Neuronal stem cell (in vitro differentiated cells): ENCODE measurements around the gene LAG3.

Experiments used
- DNase-seq: peaks from one replicate; pipeline ENCODE4 v3.0.0-alpha.2; 2013; ENCODE audit warnings: low spot score
- H2AFZ ChIP-seq: one replicate; pipeline ENCODE4 v1.6.1; 2013; ENCODE audit warnings: mild to moderate bottlenecking, low read length, inconsistent platforms
- H2AK5ac ChIP-seq: 2 replicates; pipeline ENCODE4 v1.6.1; 2013; ENCODE audit warnings: low read depth, mild to moderate bottlenecking, inconsistent platforms, low read length, moderate library complexity, mixed read lengths
- H2BK120ac ChIP-seq: 2 replicates; pipeline ENCODE4 v1.6.1; 2013; ENCODE audit warnings: low read depth, mild to moderate bottlenecking, inconsistent platforms, low read length, moderate library complexity, mixed read lengths
- H2BK12ac ChIP-seq: one replicate; pipeline ENCODE4 v1.6.1; 2013; ENCODE audit warnings: low read length, inconsistent platforms
- H2BK15ac ChIP-seq: 2 replicates; pipeline ENCODE4 v1.6.1; 2013; ENCODE audit warnings: mild to moderate bottlenecking, low read length, inconsistent platforms, mixed read lengths
- H2BK5ac ChIP-seq: one replicate; pipeline ENCODE4 v1.6.1; 2013; ENCODE audit warnings: inconsistent platforms, mild to moderate bottlenecking, low read length, moderate library complexity
- H3K14ac ChIP-seq: one replicate; pipeline ENCODE4 v1.6.1; 2013; ENCODE audit warnings: low read length, inconsistent platforms
- H3K18ac ChIP-seq: 2 replicates; pipeline ENCODE4 v1.6.1; 2013; ENCODE audit warnings: low read length, inconsistent platforms
- H3K23ac ChIP-seq: 2 replicates; pipeline ENCODE4 v1.6.1; 2013; ENCODE audit warnings: low read depth, mild to moderate bottlenecking, mixed read lengths, low read length, inconsistent platforms; ENCODE audit not compliant: poor library complexity
- H3K27ac ChIP-seq: replicated peaks from 3 replicates; pipeline ENCODE4 v1.5.1; 2013; ENCODE audit warnings: low read length, inconsistent platforms
- H3K27me3 ChIP-seq, 3 experiments: 2 replicates each; pipeline ENCODE4 v1.6.1; 2013; ENCODE audit warnings: low read length in 3 of 3, mild to moderate bottlenecking in 2 of 3, inconsistent platforms in 1 of 3, low read depth in 1 of 3, mixed read lengths in 1 of 3, moderate library complexity in 1 of 3; ENCODE audit not compliant: control insufficient read depth in 3 of 3, insufficient read depth in 3 of 3
- H3K36me3 ChIP-seq, 2 donors: replicated peaks in 1 of 2; 2 replicates each; pipeline ENCODE4 v1.6.1; 2013; ENCODE audit warnings: low read length in 2 of 2; ENCODE audit not compliant: control insufficient read depth in 2 of 2, insufficient read depth in 2 of 2
- H3K4ac ChIP-seq: 2 replicates; pipeline ENCODE4 v1.6.1; 2013; ENCODE audit warnings: inconsistent platforms, mild to moderate bottlenecking, low read length, moderate library complexity
- H3K4me1 ChIP-seq, 2 donors: 1 replicate in 1 of 2; 2 replicates in 1 of 2; pipeline ENCODE4 v1.6.1; 2013; ENCODE audit warnings: low read length in 2 of 2, low read depth in 1 of 2; ENCODE audit not compliant: control insufficient read depth in 2 of 2, insufficient read depth in 1 of 2
- H3K4me2 ChIP-seq: one replicate; pipeline ENCODE4 v1.6.1; 2013; ENCODE audit warnings: mild to moderate bottlenecking, low read length, inconsistent platforms; ENCODE audit not compliant: insufficient read depth, poor library complexity, severe bottlenecking
- H3K4me3 ChIP-seq, 2 donors: 2 replicates each; pipeline ENCODE4 v1.5.1; 2013; ENCODE audit warnings: low read length in 2 of 2, mild to moderate bottlenecking in 2 of 2, inconsistent platforms in 1 of 2, moderate library complexity in 1 of 2
- H3K79me1 ChIP-seq: one replicate; pipeline ENCODE4 v1.6.1; 2013; ENCODE audit warnings: low read depth, mild to moderate bottlenecking, inconsistent platforms, low read length, moderate library complexity
- H3K9ac ChIP-seq: one replicate; pipeline ENCODE4 v1.6.1; 2013; ENCODE audit warnings: mild to moderate bottlenecking, low read depth, low read length, inconsistent platforms; ENCODE audit not compliant: poor library complexity
- H3K9me3 ChIP-seq, 2 donors: replicated peaks in 1 of 2; 2 replicates each; pipeline versions ENCODE3 to v1.6.1; 2013; ENCODE audit warnings: low read length in 2 of 2, mild to moderate bottlenecking in 2 of 2, inconsistent platforms in 1 of 2, low read depth in 1 of 2, mixed read lengths in 1 of 2, moderate library complexity in 1 of 2; ENCODE audit not compliant: control insufficient read depth in 2 of 2, insufficient read depth in 1 of 2
- H4K8ac ChIP-seq: one replicate; pipeline ENCODE4 v1.6.1; 2013; ENCODE audit warnings: low read depth, mild to moderate bottlenecking, inconsistent platforms, low read length, moderate library complexity
- H4K91ac ChIP-seq: one replicate; pipeline ENCODE4 v1.6.1; 2013; ENCODE audit warnings: low read length, low read depth, mild to moderate bottlenecking, inconsistent platforms; ENCODE audit not compliant: poor library complexity
- WGBS, 2 donors: extraction: QIAGEN DNeasy Blood & Tissue Kit; methylation state at CpG; one replicate each; pipeline ENCODE4 v1.1.7; 2013; ENCODE audit warnings: missing lambda C conversion rate in 2 of 2, mixed read lengths in 1 of 2; ENCODE audit not compliant: insufficient read length in 2 of 2, insufficient replicate concordance in 1 of 2; ENCODE audit errors: extremely low coverage in 2 of 2; 5-methylcytosine and 5-hydroxymethylcytosine counted together

LAG3 gene

GRCh38 chr12:6765634-6766581 lies 6.4 kb upstream of the LAG3 start, which contains the start of gene PTMS:
Gene PTMS, plus strand, starts transcription at chr12:6766363. Its CDS starts 343 bp downstream, at chr12:6766706.
- Histone ChIP-seq H3K4me3 (peak within 1 kb of the TSS; percentile 93 to 98), H3K4me1 (peaks cover 31 to 46% of the 10 kb centered on the region in 2 donors), H4K91ac (peak within 1 kb of the TSS; percentile 60), H3K36me3 (peaks cover 16 to 27% of the 10 kb centered on the region in 2 donors), H3K9ac (peak within 1 kb of the TSS; percentile 98), H2BK120ac (peak within 1 kb of the TSS; percentile 65), H3K4ac (no peak within 1 kb of the TSS), H3K27me3 (no peaks in the 10 kb centered on the region), H3K18ac (peak within 1 kb of the TSS; percentile 96), H3K9me3 (peaks cover 0 to 4% of the 10 kb centered on the region in 2 donors), H3K23ac (peak within 1 kb of the TSS; percentile 95), H3K4me2 (peak within 1 kb of the TSS; percentile 84), H2AK5ac (peak within 1 kb of the TSS; percentile 42), H3K79me1 (peaks cover 5% of the 10 kb centered on the region), H2BK12ac (no peak within 1 kb of the TSS), H2AFZ (peak within 1 kb of the TSS; percentile 10), H3K14ac (peak within 1 kb of the TSS; percentile 58), H2BK5ac (peak within 1 kb of the TSS; percentile 99), H4K8ac (no peak within 1 kb of the TSS), H2BK15ac (peak within 1 kb of the TSS; percentile 88), H3K27ac (peak within 1 kb of the TSS; percentile 98)
- peak; percentile 89 for DNase-seq
- WGBS, 2 donors: 100% methylated on average over 1 of the region's 63 CpGs; no CpG with 5 or more reads in 1 of the 2 donors

DNA sequence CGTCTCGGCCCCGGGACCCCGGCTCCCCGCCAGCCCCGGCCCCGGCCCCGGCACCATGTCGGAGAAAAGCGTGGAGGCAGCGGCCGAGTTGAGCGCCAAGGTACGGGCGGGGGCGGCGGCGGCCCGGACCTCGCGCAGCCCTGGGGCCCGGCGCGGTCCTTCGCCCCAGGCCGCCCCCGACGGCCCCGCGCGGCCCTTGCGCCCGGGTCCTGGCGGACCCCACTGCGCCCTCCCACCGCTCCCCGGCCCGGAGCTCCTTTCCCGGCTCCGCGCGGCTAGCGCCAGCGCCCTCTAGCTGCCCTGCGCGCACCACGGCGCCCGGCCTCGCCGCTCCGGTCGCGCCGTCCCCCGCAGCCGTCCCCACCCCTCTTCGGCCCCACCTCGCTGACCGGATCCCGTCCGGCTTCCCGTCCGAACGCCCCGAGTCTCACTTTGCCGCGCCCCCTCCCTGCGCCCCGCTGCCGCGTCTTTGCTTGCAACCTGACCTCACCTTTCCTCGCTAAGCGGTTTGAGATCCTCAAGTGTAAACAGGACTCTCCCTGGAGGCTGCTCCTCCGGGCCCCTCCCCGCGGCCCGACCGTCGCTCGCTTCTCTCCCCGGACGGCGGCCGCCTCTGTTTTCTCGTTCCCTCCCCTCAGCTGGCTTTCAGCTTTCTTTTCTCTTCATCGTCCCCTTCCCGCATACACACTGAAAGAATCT lies 5.5 kb upstream of the LAG3 start:
- peaks cover 0 to under 1% (median 0%) of the 10 kb centered on the region in 3 experiments for H3K27me3 ChIP-seq
- no peak overlapping the region for H2BK12ac ChIP-seq
- H3K9ac ChIP-seq: peak overlapping the region; percentile 98
- H3K4me1 ChIP-seq: peaks cover 39 to 50% of the 10 kb centered on the region in 2 donors
- no peak overlapping the region for H4K8ac ChIP-seq
- no CpG with 5 or more reads among the region's 88 CpGs for WGBS, 2 donors
- H2BK120ac ChIP-seq: no peak overlapping the region
- H2AFZ ChIP-seq: no peak overlapping the region
- peak overlapping the region; percentile 96 for H3K27ac ChIP-seq
- H4K91ac ChIP-seq: no peak overlapping the region
- H3K36me3 ChIP-seq: peaks cover 25 to 36% of the 10 kb centered on the region in 2 donors
- DNase-seq: no peak
- H2BK5ac ChIP-seq: peak overlapping the region; percentile 99
- H3K23ac ChIP-seq: peak overlapping the region; percentile 95
- no peak overlapping the region for H3K4ac ChIP-seq
- peak overlapping the region; percentile 42 for H2AK5ac ChIP-seq
- H3K9me3 ChIP-seq: peaks cover 0 to 4% of the 10 kb centered on the region in 2 donors
- peak overlapping the region; percentile 96 for H3K18ac ChIP-seq
- H3K14ac ChIP-seq: peak overlapping the region; percentile 58
- H2BK15ac ChIP-seq: no peak overlapping the region
- H3K79me1 ChIP-seq: peaks cover 8% of the 10 kb centered on the region
- peak overlapping the region; percentile 93 to 98 for H3K4me3 ChIP-seq
- H3K4me2 ChIP-seq: peak overlapping the region; percentile 84

DNA sequence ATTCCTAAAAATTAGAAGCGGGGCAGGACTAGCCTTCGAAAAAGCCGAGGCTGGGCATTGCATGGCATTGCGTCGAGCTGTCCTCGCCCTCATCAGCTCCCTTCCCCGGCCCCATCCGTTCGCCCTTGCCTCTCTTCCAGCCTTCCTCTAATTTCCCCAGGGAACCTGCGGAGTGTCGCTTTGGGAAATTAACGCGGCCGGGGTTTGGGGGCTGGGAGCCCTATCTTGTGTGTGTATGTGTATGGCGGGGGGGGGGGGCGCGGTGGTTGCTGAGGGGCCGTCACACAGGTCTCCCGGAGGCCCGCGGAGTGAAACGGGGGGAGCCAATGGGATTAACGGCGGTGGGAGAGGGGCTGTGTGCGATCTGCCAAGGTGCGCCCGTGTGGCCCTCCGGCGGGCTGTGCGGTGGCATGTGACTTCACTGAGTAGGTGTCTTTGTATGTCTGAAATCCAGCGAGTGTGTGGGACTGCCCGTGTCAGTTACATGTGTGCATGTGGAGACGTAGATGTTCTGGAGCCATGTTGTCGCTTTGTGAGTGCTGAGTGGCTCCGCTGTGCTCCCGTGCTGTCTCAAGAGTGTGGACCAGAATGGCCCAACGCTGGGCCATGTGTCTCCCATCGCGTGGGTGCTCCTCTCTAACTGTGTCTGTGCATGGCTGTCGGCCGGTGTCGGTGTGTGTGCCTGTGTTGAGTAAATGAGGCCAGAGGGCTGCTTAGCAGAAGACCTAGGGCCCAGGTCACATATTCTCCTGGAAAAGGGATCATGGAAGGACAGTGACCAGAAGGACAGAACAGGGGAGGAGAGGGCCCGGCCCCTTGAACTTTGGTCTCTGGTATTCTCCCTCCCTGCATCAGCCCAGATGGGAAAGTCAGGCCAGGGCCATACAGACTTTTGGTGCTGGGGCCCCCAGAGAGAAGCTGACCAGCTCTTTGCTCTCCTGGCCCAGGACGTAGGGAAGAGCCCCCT lies 4.7 kb upstream of the LAG3 start:
- peak overlapping the region; percentile 78 for H2BK120ac ChIP-seq
- no peak overlapping the region for H3K4ac ChIP-seq
- peak overlapping the region; percentile 100 for H3K9ac ChIP-seq
- H3K27ac ChIP-seq: peak overlapping the region; percentile 96
- H3K4me3 ChIP-seq: peak overlapping the region; percentile 93 to 98
- peak overlapping the region; percentile 30 for H2AK5ac ChIP-seq
- H2BK12ac ChIP-seq: no peak overlapping the region
- peaks cover 0 to 4% of the 10 kb centered on the region in 2 donors for H3K9me3 ChIP-seq
- no peak overlapping the region for H4K8ac ChIP-seq
- DNase-seq: no peak
- peak overlapping the region; percentile 98 for H3K14ac ChIP-seq
- H4K91ac ChIP-seq: no peak overlapping the region
- no CpG with 5 or more reads among the region's 44 CpGs for WGBS, 2 donors
- H3K36me3 ChIP-seq: peaks cover 27 to 39% of the 10 kb centered on the region in 2 donors
- H2BK15ac ChIP-seq: peak overlapping the region; percentile 7
- H2BK5ac ChIP-seq: peak overlapping the region; percentile 99
- peaks cover 0 to 2% (median 0%) of the 10 kb centered on the region in 3 experiments for H3K27me3 ChIP-seq
- peak overlapping the region; percentile 94 for H3K23ac ChIP-seq
- H3K4me2 ChIP-seq: peak overlapping the region; percentile 84
- H3K18ac ChIP-seq: peak overlapping the region; percentile 96
- no peak overlapping the region for H2AFZ ChIP-seq
- peaks cover 44 to 50% of the 10 kb centered on the region in 2 donors for H3K4me1 ChIP-seq
- H3K79me1 ChIP-seq: peaks cover 8% of the 10 kb centered on the region
